Subcutaneous adipose tissue (tissue), 4 donors: ENCODE measurements around the gene TMC5. TPM values are rescaled to one million over a fixed set of nuclear protein-coding genes. Genes with fewer than 3 reads are reported as not detected.

Source experiments
- CTCF ChIP-seq: fragments of 450-650 bp; IDR thresholded peaks from one replicate; pipeline ENCODE4 v1.5.1; 2016; ENCODE audit warnings: low read depth, mild to moderate bottlenecking, control low read depth, antibody characterized with exemption, moderate library complexity
- total RNA-seq, 4 donors: library from RNA; depleted of rRNA; stranded (reverse); fragments of >200 nt; gene quantifications; one replicate each; pipeline ENCODE4 v1.1.0, GENCODE V29; 2016

Gene TMC5
- total RNA-seq, 4 donors from 2014 or later, result 0.16 to 0.22 (median 0.17) TPM; not detected in 1

- no peak for TF ChIP-seq CTCF
Measured at GRCh38 chr16:19513377-19514053, 95.8 kb downstream of the TMC5 start.

GRCh38 chr16:19515757-19516156 is 98.1 kb downstream of the TMC5 start:
- TF ChIP-seq CTCF, result no peak

- TF ChIP-seq CTCF, result no peak
Measured at GRCh38 chr16:19517424-19518089, 99.9 kb downstream of the TMC5 start.

- no peak for TF ChIP-seq CTCF
Measured at GRCh38 chr16:19518388-19518787, 100.7 kb downstream of the TMC5 start.

- no peak for TF ChIP-seq CTCF
Measured at GRCh38 chr16:19520861-19521331, 103.2 kb downstream of the TMC5 start.

- TF ChIP-seq CTCF, result no peak
Measured at GRCh38 chr16:19521471-19522396, 104.1 kb downstream of the TMC5 start, which contains the start of gene GDE1. Gene GDE1 (minus strand): TSS chr16:19522098. CDS start chr16:19521964, 134 bp downstream.

- no peak for TF ChIP-seq CTCF
Measured at GRCh38 chr16:19522397-19522732, 104.7 kb downstream of the TMC5 start.
